ENCODE results near the gene CNPPD1. TPM values are rescaled to one million over a fixed set of nuclear protein-coding genes. Genes with fewer than 3 reads are reported as not detected.

CNPPD1 gene
- polyA plus RNA-seq, 3 donors = 61.4 to 69.5 (median 61.5) TPM

DNA sequence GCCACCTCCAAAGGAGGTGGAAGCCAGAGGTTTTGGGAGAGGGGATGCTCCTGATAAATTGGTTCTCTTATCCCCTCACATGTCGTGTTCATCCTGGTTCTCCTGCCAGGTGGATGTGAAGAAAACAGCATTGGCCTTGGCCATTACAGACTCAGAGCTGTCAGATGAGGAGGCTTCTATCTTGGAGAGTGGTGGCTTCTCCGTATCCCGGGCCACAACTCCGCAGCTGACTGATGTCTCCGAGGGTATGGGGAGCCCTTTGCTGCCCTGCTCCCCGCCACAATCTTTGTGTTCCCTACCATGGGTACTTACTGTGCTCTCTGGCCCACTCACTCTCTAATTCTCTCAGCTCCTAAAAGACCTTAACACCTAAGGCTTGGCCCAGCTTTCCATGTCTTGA lies 4.8 kb upstream of the CNPPD1 start:
- no peak for DNase-seq (ENCODE audit: low read depth in 3 of 3, low spot score in 2 of 3)

GRCh38 chr2:219180961-219181360 lies 4.2 kb upstream of the CNPPD1 start:
- DNase-seq (ENCODE audit: low read depth in 3 of 3, low spot score in 2 of 3) = no peak

- DNase-seq (ENCODE audit: low read depth in 3 of 3, low spot score in 2 of 3) = no peak
These were observed 3.1 kb upstream of the CNPPD1 start for GRCh38 chr2:219179601-219180465.

GRCh38 chr2:219178377-219179175 lies 1.9 kb upstream of the CNPPD1 start:
- no peak for DNase-seq (ENCODE audit: low read depth in 3 of 3, low spot score in 2 of 3)

GRCh38 chr2:219177552-219178376 lies 1.0 kb upstream of the CNPPD1 start, which contains the start of gene RETREG2:
Gene RETREG2, plus strand, starts transcription at chr2:219178275. Its CDS starts 78 bp downstream, at chr2:219178353.
- DNase-seq (ENCODE audit: low read depth in 3 of 3, low spot score in 2 of 3) = peak; percentile 72 to 76 (median 75)

DNA sequence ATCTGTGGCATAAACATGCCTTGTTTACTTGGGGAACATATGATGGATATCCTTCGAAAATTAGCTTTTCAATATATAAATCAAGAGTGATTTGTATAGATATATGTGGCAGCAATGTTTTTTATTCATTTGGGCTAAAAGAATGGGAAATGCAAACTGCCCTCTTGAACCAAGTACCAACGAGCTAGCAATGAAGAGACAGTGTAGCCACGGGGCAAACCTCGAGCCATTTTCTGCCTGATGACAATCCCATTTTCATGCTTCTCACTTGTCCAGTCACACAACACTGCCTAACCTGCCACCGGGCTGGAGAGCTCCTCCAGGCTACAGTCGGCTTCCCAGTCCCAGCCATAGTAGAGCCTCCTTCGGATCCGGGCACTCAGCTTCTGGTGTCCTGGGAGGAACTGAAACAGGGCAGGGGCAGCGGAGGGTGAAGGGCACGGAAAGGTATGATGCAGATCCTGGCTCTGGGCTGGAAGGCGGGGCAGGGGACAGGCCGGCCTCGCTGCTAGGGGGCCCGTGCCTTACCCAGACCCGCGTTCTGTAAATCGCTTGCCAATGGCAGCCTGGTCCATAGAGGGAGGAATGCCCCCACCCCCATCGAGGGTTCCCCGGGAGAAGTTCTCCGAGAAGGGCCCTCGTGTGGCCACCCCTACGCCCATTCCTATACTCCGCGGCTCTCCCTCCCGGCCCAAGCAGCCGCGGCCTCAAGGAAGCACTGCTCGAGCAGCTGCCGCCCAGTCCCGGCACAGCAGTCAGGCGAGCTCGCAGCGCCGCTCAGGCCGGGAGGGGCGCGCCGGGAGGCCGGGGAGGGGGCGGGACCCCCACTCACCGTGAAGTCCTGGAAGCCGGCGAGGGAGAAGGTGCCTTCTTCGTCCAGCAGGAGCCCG lies 552 bp downstream of the CNPPD1 start:
- DNase-seq (ENCODE audit: low read depth in 3 of 3, low spot score in 2 of 3) = peak in 1 of 3 donors; percentile 24

DNA sequence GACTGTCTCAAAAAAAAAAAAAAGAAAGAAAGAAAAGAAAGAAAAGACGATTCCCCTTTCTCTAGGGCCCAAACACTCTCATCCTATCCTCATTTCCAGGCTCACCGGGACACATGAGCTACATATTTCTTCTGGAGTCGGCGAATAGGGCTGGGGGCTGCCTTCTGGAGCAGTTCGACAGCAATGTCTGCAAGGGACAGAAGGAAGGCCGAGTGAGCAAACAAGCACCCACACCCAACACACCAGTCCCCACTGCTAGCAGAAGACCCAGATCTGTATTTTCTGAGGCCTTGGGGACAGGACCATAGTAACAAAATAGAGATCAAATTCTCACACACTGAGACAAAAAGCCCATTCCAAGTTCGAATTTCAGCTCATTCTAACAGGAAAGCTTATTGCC lies 1.2 kb downstream of the CNPPD1 start:
- no peak for DNase-seq (ENCODE audit: low read depth in 3 of 3, low spot score in 2 of 3)

GRCh38 chr2:219174801-219175200 lies 1.9 kb downstream of the CNPPD1 start:
- DNase-seq (ENCODE audit: low read depth in 3 of 3, low spot score in 2 of 3) = no peak

DNA sequence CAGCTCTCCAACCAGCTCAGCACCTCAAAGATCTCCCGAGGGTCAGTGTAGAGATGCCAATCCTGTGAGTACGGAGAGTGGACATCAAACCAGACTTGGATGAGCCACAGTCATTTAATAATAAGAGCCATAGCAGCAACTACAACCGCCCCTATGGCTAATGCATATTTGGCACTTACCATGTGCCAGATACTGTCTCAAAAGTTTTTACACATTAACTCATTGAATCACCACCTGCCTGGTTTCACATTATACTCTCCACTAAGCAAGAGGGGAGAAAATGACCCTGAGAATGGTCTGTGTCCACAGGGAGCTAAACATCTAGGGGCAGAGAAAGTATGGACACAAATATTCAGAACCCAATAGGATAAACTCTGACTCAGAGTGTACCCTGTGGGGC lies 2.6 kb downstream of the CNPPD1 start:
- DNase-seq (ENCODE audit: low read depth in 3 of 3, low spot score in 2 of 3) = no peak

DNA sequence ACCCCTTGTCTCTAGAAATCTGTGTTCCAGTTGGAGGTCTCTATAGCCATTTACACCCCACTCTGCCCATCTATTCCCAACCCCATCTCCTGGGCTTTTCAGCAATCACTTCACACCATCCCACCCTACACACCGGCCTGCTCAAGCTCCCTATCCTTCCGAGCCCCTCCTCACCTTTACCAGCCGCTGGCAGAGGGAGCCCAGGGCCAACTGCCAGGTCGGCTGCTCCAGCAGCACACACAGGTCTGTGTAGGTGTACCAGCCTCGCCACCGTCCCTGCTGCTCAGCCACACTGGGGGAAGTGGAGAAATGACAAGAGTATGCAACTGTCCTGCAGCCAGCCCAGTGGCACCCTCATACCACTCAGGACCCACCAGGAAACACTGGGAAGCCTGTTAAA lies 3.5 kb downstream of the CNPPD1 start:
- DNase-seq (ENCODE audit: low read depth in 3 of 3, low spot score in 2 of 3) = no peak

- DNase-seq (ENCODE audit: low read depth in 3 of 3, low spot score in 2 of 3) = no peak
These were observed 4.2 kb downstream of the CNPPD1 start for GRCh38 chr2:219172231-219173154.

DNA sequence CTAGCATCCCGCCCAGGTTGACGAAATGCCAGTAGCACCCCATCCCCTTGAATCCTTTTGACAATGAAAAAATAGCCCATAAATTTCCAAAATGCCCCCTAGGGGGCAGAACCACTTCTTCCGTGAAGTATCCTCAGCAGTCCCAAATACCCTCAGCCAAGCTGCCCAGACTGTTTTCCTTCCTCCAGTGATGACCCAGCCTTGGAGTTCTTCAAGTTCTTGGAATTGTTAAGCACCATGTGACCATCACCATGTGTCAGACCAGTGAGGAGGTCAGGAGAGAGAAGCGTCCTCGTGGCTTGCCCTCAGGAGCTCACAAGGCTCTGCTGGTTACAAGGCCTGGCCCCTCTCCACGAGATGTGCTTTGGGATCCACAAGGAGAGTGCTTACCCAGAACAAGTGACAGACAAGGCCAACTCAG lies 5.5 kb downstream of the CNPPD1 start:
- no peak for DNase-seq (ENCODE audit: low read depth in 3 of 3, low spot score in 2 of 3)

- DNase-seq (ENCODE audit: low read depth in 3 of 3, low spot score in 2 of 3) = no peak
These were observed 6.6 kb downstream of the CNPPD1 start, which contains the start of gene SLC23A3 for GRCh38 chr2:219169930-219170654. Gene SLC23A3, minus strand, starts transcription at chr2:219170029. Its CDS starts 45 bp downstream, at chr2:219169984.

DNA sequence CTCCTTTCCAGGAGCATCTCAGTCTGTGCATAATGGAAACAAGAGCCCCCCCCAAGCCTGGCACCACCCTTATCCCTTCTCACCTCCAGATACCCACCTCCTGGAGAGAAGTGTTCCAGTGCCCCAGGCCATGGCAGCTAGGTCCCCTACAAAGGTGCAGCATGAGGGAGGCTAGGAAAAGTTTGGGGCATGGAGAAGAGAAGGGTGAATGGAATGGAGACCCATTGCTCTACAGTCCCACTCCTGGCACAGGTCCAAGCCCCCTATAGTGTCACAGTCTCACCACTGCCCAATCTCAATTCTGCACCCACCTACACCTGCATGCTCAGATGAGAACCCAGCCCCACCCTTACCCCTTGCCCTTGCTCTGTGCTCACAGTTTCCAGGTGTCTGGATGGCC lies 7.8 kb downstream of the CNPPD1 start:
- no peak for DNase-seq (ENCODE audit: low read depth in 3 of 3, low spot score in 2 of 3)

- DNase-seq (ENCODE audit: low read depth in 3 of 3, low spot score in 2 of 3) = no peak
These were observed 8.2 kb downstream of the CNPPD1 start for GRCh38 chr2:219168526-219168925.

DNA sequence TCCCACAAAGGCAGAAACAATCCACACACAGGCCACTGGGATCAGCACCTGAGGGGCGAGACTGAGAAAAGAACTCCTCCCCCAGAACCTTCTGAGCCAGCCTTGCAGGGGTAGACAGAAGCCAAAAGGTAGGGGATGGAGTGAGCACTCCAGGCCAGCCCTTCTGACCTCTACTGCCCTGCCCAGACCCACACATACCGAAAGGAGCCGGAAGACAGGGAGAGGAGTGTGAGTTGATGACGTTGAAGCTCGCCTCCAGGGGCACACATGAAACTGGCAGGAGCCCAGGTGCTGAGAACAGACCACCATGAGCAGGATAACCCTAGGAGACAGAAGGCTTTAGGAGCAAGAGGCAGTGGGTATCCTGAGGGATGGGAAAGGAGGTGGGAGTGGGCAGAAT lies 8.7 kb downstream of the CNPPD1 start:
- DNase-seq (ENCODE audit: low read depth in 3 of 3, low spot score in 2 of 3) = no peak

DNA sequence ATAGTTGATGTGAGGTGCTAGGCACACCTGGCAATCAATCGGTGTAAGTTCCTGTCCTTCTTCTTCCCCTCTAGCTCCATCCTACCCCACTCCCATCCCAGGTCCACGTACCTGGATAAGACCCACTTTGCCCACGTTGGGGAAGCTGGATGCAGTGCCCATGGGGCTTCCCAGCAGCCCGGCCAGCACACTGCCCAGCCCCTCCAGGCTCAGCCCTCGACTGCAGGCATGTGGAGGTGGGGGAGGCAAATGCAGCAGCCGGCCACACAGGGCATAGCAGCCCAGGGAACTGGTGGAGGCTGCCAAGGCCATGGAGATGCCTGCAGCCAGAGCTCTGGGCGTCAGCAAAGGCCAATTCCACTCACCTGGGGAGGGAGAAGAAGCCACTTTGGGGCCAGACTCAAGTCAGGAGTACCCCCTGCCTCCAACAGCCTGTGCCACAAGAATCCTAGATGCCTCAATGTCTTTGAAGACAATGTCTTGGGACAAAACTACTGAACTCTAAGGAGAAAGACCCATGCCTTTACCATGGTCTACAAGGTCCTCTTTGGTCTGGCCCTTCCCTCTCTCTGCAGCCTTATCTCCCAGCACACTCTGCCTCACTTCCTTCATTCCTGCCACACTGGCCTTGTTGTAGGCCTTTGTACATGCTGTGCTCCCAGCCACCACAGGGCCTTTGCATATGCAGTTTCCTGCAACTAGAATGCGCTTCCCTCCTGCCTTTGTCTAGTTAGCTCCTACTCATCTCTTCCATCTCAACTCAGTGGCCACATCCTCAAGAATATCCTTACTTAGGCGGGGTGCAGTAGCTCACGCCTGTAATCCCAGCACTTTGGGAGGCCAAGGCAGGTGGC lies 11.4 kb downstream of the CNPPD1 start:
- DNase-seq (ENCODE audit: low read depth in 3 of 3, low spot score in 2 of 3) = no peak
